K562 (cell line): ENCODE data around the gene NT5DC4. TPM values are rescaled to one million over a fixed set of nuclear protein-coding genes. Genes with fewer than 3 reads are reported as not detected.

Source experiments
- ATAC-seq: fragments of 200-7000 bp; cut with Tn5 transposase; 3 replicates; pipeline ENCODE4 v1.9.1; 2020; ENCODE audit warnings: moderate library complexity
- BruUV-seq: library from RNA; stranded (reverse); fragments of 400-500 nt; replicated peaks from 2 replicates; lab custom pipeline; 2021; lab: Mats Ljungman, UMichigan
- CTCF ChIA-PET: fragments of 300-600 bp; formaldehyde crosslinking; extraction: SDS; loops from one replicate; lab custom pipeline; 2021; ENCODE audit warnings: low intra/inter-chr PET ratio; lab: Yijun Ruan, JAX
- POLR2A ChIA-PET: fragments of 300-600, 350-650 bp; sonication (Branson Sonifier 250); formaldehyde crosslinking; extraction: SDS; loops from one replicate; lab custom pipeline; 2021; ENCODE audit warnings: antibody characterized with exemption, inconsistent platforms; lab: Yijun Ruan, JAX
- DNase-seq, 4 experiments: peaks; one replicate each; pipeline versions ENCODE4 v3.0.0 to v3.0.0-alpha.2; 2011 to 2018; ENCODE audit warnings: low spot score in 3 of 4, mixed read lengths in 3 of 4; ENCODE audit errors: extremely low read depth in 1 of 4
- FAIRE-seq: peaks from 2 replicates; lab custom pipeline; 2011; peaks lifted over from hg19 to GRCh38; lab: Jason Lieb, UNC
- H2AFZ ChIP-seq: 2 replicates; pipeline ENCODE4 v1.6.0; 2011; ENCODE audit warnings: low read depth, low read length, control low read depth, inconsistent platforms
- H3K27ac ChIP-seq: fragments of 200-600 bp; 3 replicates; pipeline ENCODE4 v1.8.0; 2011; ENCODE audit warnings: low read depth, mild to moderate bottlenecking, control low read depth, inconsistent platforms, low read length, moderate library complexity, mixed read lengths; ENCODE audit errors: extremely low read depth
- H3K27me3 ChIP-seq, 2 experiments: fragments of 300-600 bp in 1 of 2; 2 replicates in 1 of 2; 3 replicates in 1 of 2; pipeline versions ENCODE4 v1.6.0 to v1.8.0; 2011; ENCODE audit warnings: inconsistent platforms in 2 of 2, low read length in 2 of 2, mild to moderate bottlenecking in 1 of 2, mixed read lengths in 1 of 2, moderate library complexity in 1 of 2; ENCODE audit not compliant: control insufficient read depth in 2 of 2, insufficient read depth in 2 of 2
- H3K36me3 ChIP-seq: fragments of 300-600 bp; 3 replicates; pipeline ENCODE4 v1.8.0; 2011; ENCODE audit warnings: mild to moderate bottlenecking, low read length, inconsistent platforms; ENCODE audit not compliant: control insufficient read depth, insufficient read depth
- H3K4me1 ChIP-seq, 2 experiments: fragments of 200-600 bp in 1 of 2; replicated peaks in 1 of 2; 2 replicates in 1 of 2; 3 replicates in 1 of 2; pipeline versions ENCODE4 v1.5.1 to v1.8.0; 2011; ENCODE audit warnings: inconsistent platforms in 2 of 2, low read length in 2 of 2, mild to moderate bottlenecking in 1 of 2, mixed read lengths in 1 of 2, moderate library complexity in 1 of 2; ENCODE audit not compliant: control insufficient read depth in 2 of 2, insufficient read depth in 2 of 2
- H3K4me2 ChIP-seq: 2 replicates; pipeline ENCODE4 v1.6.1; 2011; ENCODE audit warnings: low read length, control low read depth, inconsistent platforms, mixed read lengths; ENCODE audit not compliant: insufficient read depth
- H3K4me3 ChIP-seq: fragments of 200-600 bp; sonication (generic), shearing (Covaris generic); 2 replicates; pipeline ENCODE4 v1.5.1; 2016; ENCODE audit warnings: control low read depth, inconsistent platforms
- H3K79me2 ChIP-seq: fragments of 200-600 bp; 3 replicates; pipeline ENCODE4 v1.8.0; 2011; ENCODE audit warnings: low read length, inconsistent platforms; ENCODE audit not compliant: control insufficient read depth, insufficient read depth
- H3K9ac ChIP-seq, 2 experiments: 2 replicates each; pipeline versions ENCODE4 v1.6.0 to v1.6.1; 2011; ENCODE audit warnings: low read depth in 2 of 2, low read length in 2 of 2, control low read depth in 1 of 2, inconsistent platforms in 1 of 2, mild to moderate bottlenecking in 1 of 2, mixed read lengths in 1 of 2; ENCODE audit not compliant: insufficient read depth in 1 of 2
- H3K9me1 ChIP-seq: one replicate; pipeline ENCODE4 v1.6.0; 2011; ENCODE audit warnings: inconsistent platforms, mild to moderate bottlenecking, low read length, moderate library complexity; ENCODE audit not compliant: control insufficient read depth, insufficient read depth
- H3K9me3 ChIP-seq: replicated peaks from 2 replicates; pipeline ENCODE4 v1.5.1; 2011; ENCODE audit warnings: low read depth, low read length, inconsistent platforms; ENCODE audit not compliant: control insufficient read depth, insufficient read depth
- H4K20me1 ChIP-seq: replicated peaks from 2 replicates; pipeline ENCODE4 v1.6.1; 2011; ENCODE audit warnings: low read length, inconsistent platforms, mixed read lengths; ENCODE audit not compliant: control insufficient read depth, insufficient read depth
- ARID3A ChIP-seq: IDR thresholded peaks from 2 replicates; pipeline ENCODE4 v1.6.1; 2012; ENCODE audit warnings: low read depth, low read length, improper control_type of control experiment, borderline replicate concordance
- CGGBP1 ChIP-seq: fragments of 250-450 bp; sonication (Bioruptor Pico); IDR thresholded peaks from 2 replicates; pipeline ENCODE4 v1.9.0; 2021; ENCODE audit warnings: mild to moderate bottlenecking
- CREB3 ChIP-seq: fragments of 450-650 bp; conservative IDR thresholded peaks from 2 replicates; pipeline ENCODE4 v1.6.1; 2016; ENCODE audit warnings: missing genetic modification characterization, low read depth, mild to moderate bottlenecking, missing compliant biosample characterization, moderate library complexity
- ELF2 ChIP-seq: fragments of 250-450 bp; sonication (Bioruptor Pico); IDR thresholded peaks from 2 replicates; pipeline ENCODE4 v1.5.0; 2021; ENCODE audit warnings: mild to moderate bottlenecking
- MEF2D ChIP-seq: conservative IDR thresholded peaks from 2 replicates; pipeline ENCODE4 v1.6.1; 2016; ENCODE audit warnings: low read depth, missing genetic modification characterization, missing compliant biosample characterization
- NRF1 ChIP-seq, 2 experiments: fragments of 450-650 bp; IDR thresholded peaks in 1 of 2; conservative IDR thresholded peaks in 1 of 2; 2 replicates each; pipeline ENCODE4 v1.6.1; 2014; ENCODE audit warnings: mild to moderate bottlenecking in 2 of 2
- POLR3G ChIP-seq: IDR thresholded peaks from 2 replicates; pipeline ENCODE4 v1.6.1; 2011; ENCODE audit not compliant: insufficient read length, insufficient replicate concordance; ENCODE audit errors: extremely low read depth
- SIX5 ChIP-seq, 2 experiments: IDR thresholded peaks; 2 replicates each; pipeline ENCODE4 v1.6.1; 2011; ENCODE audit warnings: low read length in 2 of 2, borderline replicate concordance in 1 of 2, low read depth in 1 of 2, mild to moderate bottlenecking in 1 of 2, moderate library complexity in 1 of 2; ENCODE audit not compliant: insufficient read depth in 1 of 2
- SMAD2 ChIP-seq: fragments of 150-350 bp; IDR thresholded peaks from 2 replicates; pipeline ENCODE4 v1.6.1; 2014; ENCODE audit warnings: low read depth, mild to moderate bottlenecking, low read length
- SNAPC5 ChIP-seq: fragments of 250-450 bp; sonication (Bioruptor Pico); IDR thresholded peaks from 2 replicates; pipeline ENCODE4 v1.8.0; 2021; ENCODE audit warnings: moderate library complexity, mild to moderate bottlenecking, inconsistent platforms
- STAT5A ChIP-seq: IDR thresholded peaks from 2 replicates; pipeline ENCODE4 v1.6.1; 2012; ENCODE audit warnings: low read length, inconsistent platforms, borderline replicate concordance
- ZFP1 ChIP-seq: fragments of 450-650 bp; formaldehyde crosslinking; IDR thresholded peaks from 2 replicates; pipeline ENCODE4 v1.4.0; 2020; ENCODE audit warnings: mild to moderate bottlenecking, mixed read lengths
- ZKSCAN3 ChIP-seq: fragments of 250-450 bp; sonication (Bioruptor Pico); IDR thresholded peaks from 2 replicates; pipeline ENCODE4 v1.4.0; 2020
- ZMIZ1 ChIP-seq, 2 experiments: fragments of 150-350 bp in 1 of 2; IDR thresholded peaks; 2 replicates each; pipeline ENCODE4 v1.6.1; 2012 to 2016; ENCODE audit warnings: low read depth in 2 of 2, low read length in 2 of 2, mild to moderate bottlenecking in 1 of 2, moderate library complexity in 1 of 2
- ZNF134 ChIP-seq: fragments of 250-450 bp; sonication (Bioruptor Pico); conservative IDR thresholded peaks from 2 replicates; pipeline ENCODE4 v1.4.0; 2020
- ZNF444 ChIP-seq: fragments of 250-450 bp; sonication (Bioruptor Pico); IDR thresholded peaks from 2 replicates; pipeline ENCODE4 v1.4.0; 2020; ENCODE audit warnings: mild to moderate bottlenecking, moderate library complexity
- ZNF717 ChIP-seq: fragments of 250-450 bp; sonication (Bioruptor Pico); IDR thresholded peaks from 2 replicates; pipeline ENCODE4 v1.5.0; 2021
- WGBS: fragments of 100-300 bp; shearing (Covaris generic); methylation state at CpG from one replicate; pipeline ENCODE4 v1.1.6; 2016; ENCODE audit warnings: low coverage, mixed read lengths; ENCODE audit not compliant: insufficient coverage; ENCODE audit errors: missing lambda C conversion rate; 5-methylcytosine and 5-hydroxymethylcytosine counted together
- in situ Hi-C: fragments of 300-500 bp; cut with MboI; formaldehyde crosslinking; loops from 4 replicates; pipeline ENCODE4 v1.15.0; 2018; ENCODE audit warnings: inconsistent platforms, mixed read lengths
- intact Hi-C: fragments of 100-400 bp; cut with micrococcal nuclease; formaldehyde crosslinking; loops from 2 replicates; pipeline ENCODE4 v1.14.2; 2022
- polyA plus RNA-seq, 8 experiments: library from polyadenylated mRNA; depleted of rRNA in 4 of 8; stranded (reverse) in 5 of 8; unstranded in 3 of 8; fragments of >200 nt; fragmentation: Nextera tagmentation in 2 of 8; fragmentation: Illumina TruSeq in 1 of 8; extraction: Ambion mirVana in 2 of 8; extraction: Trizol in 1 of 8; gene quantifications; 2 replicates each; pipeline versions ENCODE4 v1.2.1 to v1.2.3, GENCODE V29; 2011 to 2014; ENCODE audit warnings: inconsistent platforms in 1 of 8, missing spikeins in 1 of 8
- total RNA-seq, 7 experiments: library from RNA; depleted of rRNA in 6 of 7; stranded (reverse); fragments of >200 nt in 6 of 7; fragmentation: Illumina TruSeq in 2 of 7; extraction: Trizol in 2 of 7; gene quantifications; 2 replicates each; pipeline versions ENCODE4 v1.2.1 to v1.2.3, GENCODE V29; 2011 to 2021; ENCODE audit warnings: low replicate concordance in 1 of 7

The NT5DC4 gene
- total and polyA plus RNA-seq, 9 of the 15 experiments (the other 6 are each of a cell fraction or from before 2014, with no cell fraction given): 0.44 to 6.9 (median 2.5) TPM

GRCh38 chr2:112730791-112731190 is 10.0 kb downstream of the NT5DC4 start:
- H3K27ac ChIP-seq: no peak overlapping the region
- no peak overlapping the region for H2AFZ ChIP-seq
- BruUV-seq: no TSS peak
- no peaks in the 10 kb centered on the region for H3K36me3 ChIP-seq
- no peaks in the 10 kb centered on the region for H4K20me1 ChIP-seq
- ChIA-PET CTCF (no interaction called here), POLR2A (no interaction called here)
- DNase-seq (no peak), ATAC-seq (no peak), FAIRE-seq (no peak)
- 68% methylated on average over 5 of the region's 5 CpGs for WGBS
- H3K9ac ChIP-seq: no peak overlapping the region
- intact Hi-C loops (no loop called here), in situ Hi-C loops (no loop called here)
- H3K4me3 ChIP-seq: no peak overlapping the region
- H3K9me1 ChIP-seq: no peaks in the 10 kb centered on the region
- H3K9me3 ChIP-seq: no peaks in the 10 kb centered on the region
- H3K27me3 ChIP-seq: no peaks in the 10 kb centered on the region
- no peaks in the 10 kb centered on the region for H3K79me2 ChIP-seq
- no peak overlapping the region for H3K4me2 ChIP-seq
- peaks cover 27 to 35% of the 10 kb centered on the region in 2 experiments for H3K4me1 ChIP-seq
- no peak for TF ChIP-seq NRF1 (conservative IDR thresholded peaks at IDR 0.05 in 1 of 2, IDR thresholded peaks at IDR 0.05 in 1 of 2)
- TF ChIP-seq ARID3A: no peak
- no peak for TF ChIP-seq CREB3 (tag)
- TF ChIP-seq ELF2 (CRISPR knock-in tag): no peak
- no peak for TF ChIP-seq POLR3G
- TF ChIP-seq ZKSCAN3 (CRISPR knock-in tag): no peak
- TF ChIP-seq SNAPC5 (CRISPR knock-in tag): no peak
- no peak for TF ChIP-seq STAT5A
- no peak for TF ChIP-seq ZNF444 (CRISPR knock-in tag)
- no peak for TF ChIP-seq ZNF134 (CRISPR knock-in tag)
- no peak for TF ChIP-seq CGGBP1 (CRISPR knock-in tag)
- TF ChIP-seq SMAD2: no peak
- TF ChIP-seq ZFP1: no peak
- no peak for TF ChIP-seq MEF2D (tag)
- no peak for TF ChIP-seq ZMIZ1 (IDR thresholded peaks at IDR 0.05; ENCODE audit: low read depth in 2 of 2, low read length in 2 of 2)
- no peak for TF ChIP-seq ZNF717
- TF ChIP-seq SIX5 (IDR thresholded peaks at IDR 0.05; ENCODE audit: borderline replicate concordance in 1 of 2, insufficient read depth in 1 of 2, low read depth in 1 of 2, low read length in 2 of 2): no peak
